ENCODE data around the gene OST4. TPM values are rescaled to one million over a fixed set of nuclear protein-coding genes. Genes with fewer than 3 reads are reported as not detected.

OST4 gene
- total RNA-seq, 1 donor = 300 TPM

GRCh38 chr2:27033253-27033852 lies 38.1 kb downstream of the OST4 start:
- TF ChIP-seq, protein P1, sequence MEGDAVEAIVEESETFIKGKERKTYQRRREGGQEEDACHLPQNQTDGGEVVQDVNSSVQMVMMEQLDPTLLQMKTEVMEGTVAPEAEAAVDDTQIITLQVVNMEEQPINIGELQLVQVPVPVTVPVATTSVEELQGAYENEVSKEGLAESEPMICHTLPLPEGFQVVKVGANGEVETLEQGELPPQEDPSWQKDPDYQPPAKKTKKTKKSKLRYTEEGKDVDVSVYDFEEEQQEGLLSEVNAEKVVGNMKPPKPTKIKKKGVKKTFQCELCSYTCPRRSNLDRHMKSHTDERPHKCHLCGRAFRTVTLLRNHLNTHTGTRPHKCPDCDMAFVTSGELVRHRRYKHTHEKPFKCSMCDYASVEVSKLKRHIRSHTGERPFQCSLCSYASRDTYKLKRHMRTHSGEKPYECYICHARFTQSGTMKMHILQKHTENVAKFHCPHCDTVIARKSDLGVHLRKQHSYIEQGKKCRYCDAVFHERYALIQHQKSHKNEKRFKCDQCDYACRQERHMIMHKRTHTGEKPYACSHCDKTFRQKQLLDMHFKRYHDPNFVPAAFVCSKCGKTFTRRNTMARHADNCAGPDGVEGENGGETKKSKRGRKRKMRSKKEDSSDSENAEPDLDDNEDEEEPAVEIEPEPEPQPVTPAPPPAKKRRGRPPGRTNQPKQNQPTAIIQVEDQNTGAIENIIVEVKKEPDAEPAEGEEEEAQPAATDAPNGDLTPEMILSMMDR (IDR thresholded peaks at IDR 0.05; ENCODE audit: insufficient read depth, low read length) = no peak
- no peak for DNase-seq (ENCODE audit: low read depth)
- peak overlapping the region; percentile 74 for H3K4me3 ChIP-seq (ENCODE audit: low read depth, low read length)

DNA sequence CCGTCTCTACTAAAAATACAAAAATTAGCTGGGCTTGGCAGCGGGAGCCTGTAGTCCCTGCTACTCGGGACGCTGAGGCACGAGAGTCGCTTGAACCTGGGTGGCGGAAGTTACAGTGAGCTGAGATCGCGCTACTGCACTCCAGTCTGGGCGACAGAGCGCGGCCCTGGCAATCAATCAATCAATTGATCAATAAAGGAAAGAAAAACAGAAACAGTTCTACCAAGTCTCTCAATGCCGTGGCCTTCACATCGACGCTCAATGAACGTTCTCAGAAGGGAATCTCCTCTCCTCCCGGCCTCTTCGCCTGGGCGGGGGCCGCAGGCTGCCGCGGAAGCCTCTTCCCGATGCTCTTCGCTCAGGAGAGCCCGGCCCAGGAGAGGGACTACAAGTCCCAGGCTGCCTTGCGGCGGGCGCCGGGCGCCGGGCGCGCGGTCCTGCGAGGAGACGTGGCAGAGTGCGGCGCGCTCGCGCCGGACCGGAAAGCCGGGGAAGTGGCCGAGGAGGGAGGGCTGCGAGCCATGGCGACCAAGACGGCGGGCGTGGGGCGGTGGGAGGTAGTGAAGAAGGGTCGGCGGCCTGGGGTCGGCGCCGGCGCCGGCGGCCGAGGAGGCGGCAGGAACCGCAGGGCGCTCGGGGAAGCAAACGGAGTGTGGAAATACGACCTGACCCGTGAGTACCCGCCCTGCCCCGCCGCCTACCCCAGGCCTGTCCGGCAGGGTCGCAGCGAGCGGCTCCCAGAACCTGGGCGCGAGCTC lies 38.8 kb downstream of the OST4 start, which contains the start of gene TMEM214:
Gene TMEM214, plus strand, starts transcription at position 471 of the 758 bp plus-strand sequence. Its CDS starts 51 bp downstream, at position 522.
- H3K4me3 ChIP-seq (ENCODE audit: low read depth, low read length) = peak within 1 kb of the TSS; percentile 74
- peak; percentile 86 for DNase-seq (ENCODE audit: low read depth)
- TF ChIP-seq, protein P1 (IDR thresholded peaks at IDR 0.05; ENCODE audit: insufficient read depth, low read length) = peak; percentile 27

DNA sequence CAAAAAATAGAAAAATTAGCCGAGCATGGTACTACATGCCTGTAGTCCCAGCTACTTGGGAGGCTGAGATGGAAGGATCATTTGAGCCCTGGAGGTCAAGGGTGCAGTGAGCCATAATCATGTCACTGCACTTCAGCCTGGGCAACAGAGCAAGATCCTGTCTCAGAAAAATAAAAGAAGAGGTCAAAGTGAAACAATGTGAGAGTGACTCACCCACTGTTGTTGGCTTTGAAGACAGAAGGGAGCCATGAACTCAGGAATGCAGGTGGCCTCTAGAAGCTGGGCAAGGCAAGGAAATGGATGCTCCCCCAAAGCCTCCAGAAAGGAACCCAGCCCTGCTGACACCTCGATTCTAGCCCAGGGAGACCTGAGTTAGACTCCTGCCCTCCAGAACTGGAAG lies 42.4 kb downstream of the OST4 start:
- TF ChIP-seq, protein P1 (IDR thresholded peaks at IDR 0.05; ENCODE audit: insufficient read depth, low read length) = no peak
- DNase-seq (ENCODE audit: low read depth) = no peak
- H3K4me3 ChIP-seq (ENCODE audit: low read depth, low read length) = no peak overlapping the region

DNA sequence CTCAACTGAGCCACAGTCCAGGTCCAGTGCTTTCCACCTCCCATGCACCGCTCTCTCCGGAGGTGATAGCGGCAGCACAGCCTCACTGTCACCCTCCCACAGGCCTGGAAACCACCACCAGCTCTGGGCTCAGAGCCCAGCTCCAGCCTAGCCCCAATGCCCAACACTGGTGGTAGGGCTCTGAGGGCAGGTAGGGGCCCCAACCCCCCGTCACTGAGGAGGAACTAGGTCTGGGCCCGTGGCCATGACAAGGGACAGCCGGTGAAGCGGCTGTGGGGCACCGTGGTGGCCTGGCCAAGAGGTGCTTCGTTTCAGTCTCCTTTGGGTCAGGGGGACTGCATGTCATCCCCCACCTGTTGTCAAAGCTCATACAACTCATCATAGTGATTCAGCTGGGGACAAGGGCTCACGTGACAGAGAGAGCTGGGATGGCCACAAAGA lies 44.2 kb downstream of the OST4 start:
- H3K4me3 ChIP-seq (ENCODE audit: low read depth, low read length) = no peak overlapping the region
- TF ChIP-seq, protein P1 (IDR thresholded peaks at IDR 0.05; ENCODE audit: insufficient read depth, low read length) = no peak
- DNase-seq (ENCODE audit: low read depth) = no peak

- no peak overlapping the region for H3K4me3 ChIP-seq (ENCODE audit: low read depth, low read length)
- no peak for DNase-seq (ENCODE audit: low read depth)
- TF ChIP-seq, protein P1 (IDR thresholded peaks at IDR 0.05; ENCODE audit: insufficient read depth, low read length) = no peak
These were observed 45.3 kb downstream of the OST4 start for GRCh38 chr2:27025861-27026851.

- no peak overlapping the region for H3K4me3 ChIP-seq (ENCODE audit: low read depth, low read length)
- DNase-seq (ENCODE audit: low read depth) = no peak
- TF ChIP-seq, protein P1 (IDR thresholded peaks at IDR 0.05; ENCODE audit: insufficient read depth, low read length) = no peak
These were observed 46.1 kb downstream of the OST4 start for GRCh38 chr2:27025281-27025800.

All from fibroblast of the aortic adventitia (primary cell).